Mucosa of descending colon (tissue), 3 donors: ENCODE results near the gene PCNX1. TPM values are rescaled to one million over a fixed set of nuclear protein-coding genes. Genes with fewer than 3 reads are reported as not detected.
"Not testable (repeated sequence)": the region's sequence is repeated elsewhere in the genome, so short reads cannot be mapped to it uniquely, and the experiment has no call there.

Experiments
- ATAC-seq: fragments of 200-7000 bp; cut with Tn5 transposase; one replicate; pipeline ENCODE4 v1.9.1; 2020; ENCODE audit warnings: mild to moderate bottlenecking, moderate library complexity
- DNase-seq, 3 donors: peaks; one replicate each; pipeline ENCODE4 v3.0.0-alpha.2; 2020
- H3K36me3 ChIP-seq: fragments of 200-600 bp; one replicate; pipeline ENCODE4 v1.8.0; 2021; ENCODE audit warnings: low read depth, mild to moderate bottlenecking
- H3K4me1 ChIP-seq: fragments of 200-600 bp; one replicate; pipeline ENCODE4 v1.8.0; 2021; ENCODE audit warnings: low read depth, mild to moderate bottlenecking
- H3K4me3 ChIP-seq: fragments of 200-600 bp; one replicate; pipeline ENCODE4 v1.8.0; 2021; ENCODE audit warnings: mild to moderate bottlenecking
- H3K9me3 ChIP-seq: fragments of 200-600 bp; one replicate; pipeline ENCODE4 v1.8.0; 2021; ENCODE audit warnings: mild to moderate bottlenecking
- intact Hi-C, 2 donors: fragments of 100-400 bp; cut with DNase I in 1 of 2; cut with micrococcal nuclease in 1 of 2; formaldehyde crosslinking; loops; one replicate each; pipeline versions ENCODE4 v1.11.0 to v1.11.1; 2022; cut with DNase I, micrococcal nuclease
- total RNA-seq, 3 donors: library from RNA; stranded (reverse); fragmentation: NEBNext Ultra II Directional in 2 of 3; extraction: Animal tissue kit (Norgen Biotek cat#: 25700) in 2 of 3; gene quantifications; one replicate each; pipeline versions ENCODE4 v1.2.1 to v1.2.4, GENCODE V29; 2021 to 2023
- TF ChIP-seq, protein P1 (sequence below): fragments of 200-600 bp; IDR thresholded peaks from one replicate; pipeline ENCODE4 v1.8.0; 2022; ENCODE audit warnings: antibody characterized with exemption, mild to moderate bottlenecking
- donor health status: DM: no; HTN: no; CAD: no; lungs with moderate emphysema.
- donor health status: DM: no; HTN: no; CAD: no.
- donor health status: DM: no; HTN: yes; CAD: no.

The PCNX1 gene
- total RNA-seq, 3 donors from 2014 or later: 27.5 to 49.4 (median 33.5) TPM

DNA sequence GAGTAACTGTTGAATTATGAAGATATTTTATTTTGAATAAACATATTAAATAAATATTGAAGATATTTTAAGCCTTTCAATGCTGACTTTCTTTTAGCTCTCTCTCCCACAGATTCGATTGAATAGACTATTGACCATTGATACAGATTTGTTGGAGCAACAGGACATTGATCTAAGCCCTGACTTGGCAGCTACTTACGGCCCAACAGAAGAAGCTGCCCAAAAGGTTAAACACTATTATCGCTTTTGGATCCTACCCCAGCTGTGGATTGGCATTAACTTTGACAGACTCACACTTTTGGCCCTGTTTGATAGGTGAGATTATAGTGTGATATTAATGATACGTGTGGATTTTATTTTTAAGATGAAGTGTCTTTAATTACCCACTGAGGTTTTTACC is 105.6 kb downstream of the PCNX1 start:
- ATAC-seq: no peak
- DNase-seq: no peak
- Histone ChIP-seq H3K4me3 (no peak overlapping the region), H3K36me3 (no peaks in the 10 kb centered on the region), H3K4me1 (no peaks in the 10 kb centered on the region), H3K9me3 (no peaks in the 10 kb centered on the region)
- TF ChIP-seq, protein P1, sequence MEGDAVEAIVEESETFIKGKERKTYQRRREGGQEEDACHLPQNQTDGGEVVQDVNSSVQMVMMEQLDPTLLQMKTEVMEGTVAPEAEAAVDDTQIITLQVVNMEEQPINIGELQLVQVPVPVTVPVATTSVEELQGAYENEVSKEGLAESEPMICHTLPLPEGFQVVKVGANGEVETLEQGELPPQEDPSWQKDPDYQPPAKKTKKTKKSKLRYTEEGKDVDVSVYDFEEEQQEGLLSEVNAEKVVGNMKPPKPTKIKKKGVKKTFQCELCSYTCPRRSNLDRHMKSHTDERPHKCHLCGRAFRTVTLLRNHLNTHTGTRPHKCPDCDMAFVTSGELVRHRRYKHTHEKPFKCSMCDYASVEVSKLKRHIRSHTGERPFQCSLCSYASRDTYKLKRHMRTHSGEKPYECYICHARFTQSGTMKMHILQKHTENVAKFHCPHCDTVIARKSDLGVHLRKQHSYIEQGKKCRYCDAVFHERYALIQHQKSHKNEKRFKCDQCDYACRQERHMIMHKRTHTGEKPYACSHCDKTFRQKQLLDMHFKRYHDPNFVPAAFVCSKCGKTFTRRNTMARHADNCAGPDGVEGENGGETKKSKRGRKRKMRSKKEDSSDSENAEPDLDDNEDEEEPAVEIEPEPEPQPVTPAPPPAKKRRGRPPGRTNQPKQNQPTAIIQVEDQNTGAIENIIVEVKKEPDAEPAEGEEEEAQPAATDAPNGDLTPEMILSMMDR: no peak
- intact Hi-C loops: no loop called here

DNA sequence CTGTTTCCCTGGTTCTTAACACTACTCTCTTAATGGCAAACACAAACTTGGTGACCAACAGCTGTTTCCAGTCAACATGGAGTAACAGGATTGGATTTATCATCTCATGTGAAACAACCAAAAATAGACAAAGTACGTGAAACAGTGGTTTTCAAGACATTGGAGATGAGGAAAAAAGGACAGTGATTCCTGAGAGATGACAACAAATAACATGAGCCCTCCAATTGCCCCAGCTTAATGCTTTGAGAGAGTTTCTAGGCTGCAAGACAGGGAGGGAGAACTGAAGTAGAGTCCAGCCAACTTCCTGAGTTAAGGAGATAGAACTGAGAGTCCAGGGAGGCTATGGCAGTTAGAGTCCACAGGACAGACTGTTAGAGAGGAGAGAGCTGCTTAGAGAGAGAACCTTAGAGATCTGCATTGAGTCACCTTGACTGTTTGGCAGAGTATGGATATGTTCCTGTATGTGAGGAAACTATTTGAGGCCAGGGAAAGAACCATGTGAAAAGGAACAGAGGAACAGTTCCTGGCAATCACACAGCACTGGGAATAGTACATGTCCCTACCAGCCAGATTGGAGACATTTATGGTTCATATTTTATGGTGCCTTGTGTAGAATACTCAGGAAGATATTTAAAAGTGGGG is 106.4 kb downstream of the PCNX1 start:
- intact Hi-C loops: no loop called here
- DNase-seq: no peak
- Histone ChIP-seq H3K9me3 (no peaks in the 10 kb centered on the region), H3K36me3 (no peaks in the 10 kb centered on the region), H3K4me3 (no peak overlapping the region), H3K4me1 (no peaks in the 10 kb centered on the region)
- TF ChIP-seq, protein P1: no peak
- peak; percentile 11 for ATAC-seq

DNA sequence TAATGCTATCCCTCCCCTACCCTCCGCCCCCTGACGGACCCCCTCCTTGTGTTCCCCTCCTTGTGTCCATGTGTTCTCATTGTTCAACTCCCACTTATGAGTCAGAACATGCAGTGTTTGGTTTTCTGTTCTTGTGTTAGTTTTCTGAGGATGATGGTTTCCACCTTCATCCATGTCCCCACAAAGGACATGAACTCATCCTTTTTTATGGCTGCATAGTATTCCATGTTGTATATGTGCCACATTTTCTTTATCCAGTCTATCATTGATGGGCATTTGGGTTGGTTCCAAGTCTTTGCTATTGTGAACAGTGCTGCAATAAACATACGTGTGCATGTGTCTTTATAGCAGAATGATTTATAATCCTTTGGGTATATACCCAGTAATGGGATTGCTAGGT is 112.7 kb downstream of the PCNX1 start:
- H3K36me3 ChIP-seq, H3K9me3 ChIP-seq, DNase-seq, H3K4me1 ChIP-seq, H3K4me3 ChIP-seq, intact Hi-C loops, ATAC-seq: not testable (repeated sequence)

DNA sequence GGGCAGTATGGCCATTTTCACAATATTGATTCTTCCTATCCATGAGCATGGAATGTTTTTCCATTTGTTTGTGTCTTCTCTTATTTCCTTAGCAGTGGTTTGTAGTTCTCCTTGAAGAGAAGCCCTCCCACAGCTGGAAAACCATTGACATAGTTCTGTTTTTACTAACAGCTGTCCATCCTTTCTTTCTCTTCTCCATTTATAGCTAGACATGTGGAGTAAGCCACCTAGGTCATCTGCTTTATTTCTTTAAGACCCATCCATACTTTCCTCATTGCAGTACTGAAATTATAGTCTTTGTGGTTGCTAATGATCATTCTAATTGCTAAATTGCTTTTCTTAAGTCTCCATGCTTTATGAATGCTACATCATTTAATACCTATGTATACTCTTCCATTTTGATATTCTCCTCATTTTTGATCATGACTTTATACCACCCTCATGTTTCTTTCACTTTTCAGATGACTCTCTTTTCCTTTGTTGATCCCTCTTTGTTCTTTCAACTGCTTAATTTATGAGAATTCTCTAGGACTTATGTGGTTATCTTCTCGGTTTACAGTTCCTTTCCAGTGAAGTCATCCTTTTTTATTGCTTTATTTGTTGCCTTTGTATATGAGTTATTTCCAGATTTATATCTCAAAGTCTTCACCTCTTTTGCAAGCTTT is 114.2 kb downstream of the PCNX1 start:
- no peak overlapping the region for H3K4me3 ChIP-seq
- no peaks in the 10 kb centered on the region for H3K36me3 ChIP-seq
- no peaks in the 10 kb centered on the region for H3K4me1 ChIP-seq
- H3K9me3 ChIP-seq: no peaks in the 10 kb centered on the region
- DNase-seq (no peak), ATAC-seq (no peak)
- TF ChIP-seq, protein P1: no peak
- intact Hi-C loops: no loop called here

DNA sequence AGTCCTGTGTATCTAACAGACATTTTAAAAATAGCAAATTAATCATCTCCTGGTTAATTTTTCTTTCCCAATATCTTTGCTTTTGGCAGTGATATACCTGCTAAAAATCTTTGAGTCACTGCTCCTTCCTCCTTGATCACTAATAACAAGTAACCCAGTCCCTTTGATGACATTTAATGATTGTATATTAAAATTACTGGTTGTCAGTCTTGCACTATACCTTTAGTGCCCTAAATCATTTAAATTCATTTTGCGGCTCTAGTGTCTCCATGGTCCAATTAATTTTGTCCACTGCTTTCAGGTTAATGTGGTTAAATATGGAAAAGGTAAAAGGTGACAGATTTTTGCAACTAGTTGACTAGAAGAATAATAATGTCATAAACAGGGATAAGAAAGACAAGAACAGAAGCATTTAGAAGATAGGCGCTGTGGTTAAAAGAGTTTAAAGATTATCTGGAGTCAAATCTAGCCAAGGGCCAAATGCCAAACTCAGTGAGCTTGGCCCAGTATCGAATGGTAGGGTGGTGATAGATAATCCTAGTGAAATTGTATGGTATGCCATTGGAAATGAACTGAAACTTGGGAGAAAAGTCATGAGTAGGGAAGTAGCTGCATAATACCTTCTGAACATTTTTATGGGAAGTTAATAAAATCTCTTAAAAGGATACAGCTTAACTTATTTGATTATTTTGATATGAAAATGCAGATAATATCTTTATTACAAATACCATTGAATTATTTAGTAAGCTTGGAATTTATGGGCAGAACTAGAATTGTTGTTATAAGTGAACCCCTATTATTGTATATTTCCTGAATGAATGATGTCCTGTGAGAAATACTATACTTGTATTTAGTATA is 115.0 kb downstream of the PCNX1 start:
- TF ChIP-seq, protein P1: no peak
- Histone ChIP-seq H3K9me3 (no peaks in the 10 kb centered on the region), H3K36me3 (no peaks in the 10 kb centered on the region), H3K4me3 (no peak overlapping the region), H3K4me1 (no peaks in the 10 kb centered on the region)
- DNase-seq (no peak), ATAC-seq (no peak)
- intact Hi-C loops: no loop called here

DNA sequence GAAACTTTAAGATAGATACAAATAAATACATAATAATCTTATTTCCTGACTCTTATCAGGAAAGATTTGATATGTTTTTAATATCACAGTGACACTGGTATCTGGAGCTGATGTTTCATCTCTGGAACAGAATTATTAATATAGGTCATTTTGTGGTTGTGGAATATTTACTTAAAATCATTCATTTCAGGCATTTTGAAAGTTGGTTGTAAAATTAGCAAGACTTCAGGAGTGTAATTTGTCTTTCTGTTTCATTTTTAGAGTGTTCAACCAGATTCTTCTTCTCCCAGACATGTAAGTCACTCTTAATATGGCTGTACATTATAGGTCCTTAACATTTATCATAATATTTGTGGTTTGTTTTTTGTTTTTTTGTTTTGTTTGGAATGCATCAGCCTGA is 115.7 kb downstream of the PCNX1 start:
- H3K4me1 ChIP-seq: no peaks in the 10 kb centered on the region
- no peak for DNase-seq
- H3K4me3 ChIP-seq: no peak overlapping the region
- H3K9me3 ChIP-seq: no peaks in the 10 kb centered on the region
- TF ChIP-seq, protein P1: no peak
- ATAC-seq: no peak
- intact Hi-C loops: no loop called here
- H3K36me3 ChIP-seq: no peaks in the 10 kb centered on the region
